HAP-1 (cell line): ENCODE results near the gene RPL10.

Experiments used
- DNase-seq, 2 experiments: peaks; one replicate each; pipeline ENCODE4 v3.0.0-alpha.2; 2016 to 2020; ENCODE audit warnings: low spot score in 2 of 2
- H3K27me3 ChIP-seq: fragments of 250-450 bp; sonication (Bioruptor Pico); 2 replicates; pipeline ENCODE4 v1.5.1; 2020; ENCODE audit warnings: low read depth, mild to moderate bottlenecking, moderate library complexity
- H3K36me3 ChIP-seq: fragments of 250-450 bp; sonication (Bioruptor Pico); replicated peaks from 2 replicates; pipeline ENCODE4 v1.5.1; 2020; ENCODE audit warnings: mild to moderate bottlenecking
- H3K4me1 ChIP-seq: fragments of 250-450 bp; sonication (Bioruptor Pico); 2 replicates; pipeline ENCODE4 v1.5.1; 2020; ENCODE audit warnings: mild to moderate bottlenecking
- H3K4me3 ChIP-seq: fragments of 250-450 bp; sonication (Bioruptor Pico); 2 replicates; pipeline ENCODE4 v1.5.1; 2020; ENCODE audit warnings: mild to moderate bottlenecking, moderate library complexity
- H3K9me3 ChIP-seq: fragments of 250-450 bp; sonication (Bioruptor Pico); 2 replicates; pipeline ENCODE4 v1.5.1; 2020; ENCODE audit warnings: mild to moderate bottlenecking, moderate library complexity
- in situ Hi-C: fragments of 300-500 bp; cut with MboI; formaldehyde crosslinking; loops from 3 replicates; pipeline ENCODE4 v1.14.3; 2020; ENCODE audit warnings: low sequenced_read_pairs, inconsistent platforms, mixed read lengths

RPL10 gene

GRCh38 chrX:154355094-154355775, 42.9 kb upstream of the RPL10 start:
- H3K9me3 ChIP-seq = no peaks in the 10 kb centered on the region
- DNase-seq = no peak
- H3K36me3 ChIP-seq = peaks cover 100% of the 10 kb centered on the region
- in situ Hi-C loops = loop anchor here (25.0 kb wide), 1 partner anchor 182 kb away; the partner anchor contains the start of genes G6PD and IKBKG
- no peak overlapping the region for H3K4me3 ChIP-seq
- H3K4me1 ChIP-seq = no peaks in the 10 kb centered on the region
- no peaks in the 10 kb centered on the region for H3K27me3 ChIP-seq

GRCh38 chrX:154355776-154356140, 42.4 kb upstream of the RPL10 start:
- in situ Hi-C loops = loop anchor here (25.0 kb wide), 1 partner anchor 182 kb away; the partner anchor contains the start of genes G6PD and IKBKG

GRCh38 chrX:154356596-154356995, 41.6 kb upstream of the RPL10 start:
- in situ Hi-C loops = loop anchor here (25.0 kb wide), 1 partner anchor 181 kb away; the partner anchor contains the start of genes G6PD and IKBKG
- no peak overlapping the region for H3K4me3 ChIP-seq
- H3K27me3 ChIP-seq = no peaks in the 10 kb centered on the region
- no peaks in the 10 kb centered on the region for H3K4me1 ChIP-seq
- H3K9me3 ChIP-seq = no peaks in the 10 kb centered on the region
- DNase-seq = no peak
- H3K36me3 ChIP-seq = peaks cover 98% of the 10 kb centered on the region

More at GRCh38 chrX:154355776-154356140, 42.4 kb upstream of the RPL10 start:
- Histone ChIP-seq H3K4me3 (no peak overlapping the region), H3K4me1 (no peaks in the 10 kb centered on the region), H3K9me3 (no peaks in the 10 kb centered on the region), H3K36me3 (peaks cover 100% of the 10 kb centered on the region), H3K27me3 (no peaks in the 10 kb centered on the region)
- no peak for DNase-seq

- H3K4me1 ChIP-seq = no peaks in the 10 kb centered on the region
Observed at GRCh38 chrX:154357205-154357604, 41.0 kb upstream of the RPL10 start.

GRCh38 chrX:154358011-154358410, 40.2 kb upstream of the RPL10 start:
- H3K9me3 ChIP-seq = no peaks in the 10 kb centered on the region
- in situ Hi-C loops = loop anchor here (25.0 kb wide), 1 partner anchor 179 kb away; the partner anchor contains the start of genes G6PD and IKBKG
- H3K27me3 ChIP-seq = no peaks in the 10 kb centered on the region
- H3K36me3 ChIP-seq = peaks cover 98% of the 10 kb centered on the region
- H3K4me1 ChIP-seq = no peaks in the 10 kb centered on the region
- H3K4me3 ChIP-seq = no peak overlapping the region
- no peak for DNase-seq

More at GRCh38 chrX:154357205-154357604, 41.0 kb upstream of the RPL10 start:
- Histone ChIP-seq H3K36me3 (peaks cover 98% of the 10 kb centered on the region), H3K4me3 (no peak overlapping the region), H3K27me3 (no peaks in the 10 kb centered on the region), H3K9me3 (no peaks in the 10 kb centered on the region)
- in situ Hi-C loops = loop anchor here (25.0 kb wide), 1 partner anchor 180 kb away; the partner anchor contains the start of genes G6PD and IKBKG
- DNase-seq = no peak

- H3K4me3 ChIP-seq = no peak overlapping the region
- DNase-seq = no peak
- H3K27me3 ChIP-seq = no peaks in the 10 kb centered on the region
- no peaks in the 10 kb centered on the region for H3K4me1 ChIP-seq
- in situ Hi-C loops = loop anchor here (25.0 kb wide), 1 partner anchor 178 kb away; the partner anchor contains the start of genes G6PD and IKBKG
- peaks cover 98% of the 10 kb centered on the region for H3K36me3 ChIP-seq
- H3K9me3 ChIP-seq = no peaks in the 10 kb centered on the region
Observed at GRCh38 chrX:154358829-154359228, 39.3 kb upstream of the RPL10 start.

- Histone ChIP-seq H3K36me3 (peaks cover 98% of the 10 kb centered on the region), H3K4me3 (no peak overlapping the region), H3K4me1 (no peaks in the 10 kb centered on the region), H3K27me3 (no peaks in the 10 kb centered on the region), H3K9me3 (no peaks in the 10 kb centered on the region)
- in situ Hi-C loops = loop anchor here (25.0 kb wide), 1 partner anchor 178 kb away; the partner anchor contains the start of genes G6PD and IKBKG
- DNase-seq = no peak
Observed at GRCh38 chrX:154359362-154360154, 38.6 kb upstream of the RPL10 start.

GRCh38 chrX:154360155-154360713, 37.9 kb upstream of the RPL10 start:
- DNase-seq = no peak
- H3K36me3 ChIP-seq = peaks cover 98% of the 10 kb centered on the region

GRCh38 chrX:154362085-154362742, 36.0 kb upstream of the RPL10 start:
- no peak for DNase-seq
- Histone ChIP-seq H3K27me3 (no peaks in the 10 kb centered on the region), H3K4me1 (no peaks in the 10 kb centered on the region), H3K4me3 (no peak overlapping the region), H3K36me3 (peaks cover 98% of the 10 kb centered on the region), H3K9me3 (no peaks in the 10 kb centered on the region)
- in situ Hi-C loops = loop anchor here (25.0 kb wide), 1 partner anchor 175 kb away; the partner anchor contains the start of genes G6PD and IKBKG

More at GRCh38 chrX:154360155-154360713, 37.9 kb upstream of the RPL10 start:
- H3K9me3 ChIP-seq = no peaks in the 10 kb centered on the region
- H3K4me3 ChIP-seq = no peak overlapping the region
- H3K27me3 ChIP-seq = no peaks in the 10 kb centered on the region
- no peaks in the 10 kb centered on the region for H3K4me1 ChIP-seq
- in situ Hi-C loops = loop anchor here (25.0 kb wide), 1 partner anchor 177 kb away; the partner anchor contains the start of genes G6PD and IKBKG

- in situ Hi-C loops = loop anchor here (25.0 kb wide), 1 partner anchor 173 kb away; the partner anchor contains the start of genes G6PD and IKBKG
- H3K36me3 ChIP-seq = peaks cover 98% of the 10 kb centered on the region
- no peaks in the 10 kb centered on the region for H3K27me3 ChIP-seq
- H3K4me1 ChIP-seq = peaks cover 7% of the 10 kb centered on the region
- H3K9me3 ChIP-seq = no peaks in the 10 kb centered on the region
- no peak overlapping the region for H3K4me3 ChIP-seq
- DNase-seq = no peak
Observed at GRCh38 chrX:154363706-154364439, 34.3 kb upstream of the RPL10 start.

GRCh38 chrX:154365052-154365600, 33.1 kb upstream of the RPL10 start:
- Histone ChIP-seq H3K4me3 (no peak overlapping the region), H3K4me1 (peaks cover 10% of the 10 kb centered on the region), H3K9me3 (no peaks in the 10 kb centered on the region), H3K27me3 (no peaks in the 10 kb centered on the region), H3K36me3 (peaks cover 92% of the 10 kb centered on the region)
- DNase-seq = no peak
- in situ Hi-C loops = loop anchor here (25.0 kb wide), 1 partner anchor 172 kb away; the partner anchor contains the start of genes G6PD and IKBKG

- Histone ChIP-seq H3K9me3 (no peaks in the 10 kb centered on the region), H3K4me1 (peaks cover 10% of the 10 kb centered on the region), H3K27me3 (no peaks in the 10 kb centered on the region), H3K36me3 (peaks cover 92% of the 10 kb centered on the region), H3K4me3 (no peak overlapping the region)
- DNase-seq = no peak
- in situ Hi-C loops = loop anchor here (25.0 kb wide), 1 partner anchor 171 kb away; the partner anchor contains the start of genes G6PD and IKBKG
Observed at GRCh38 chrX:154365997-154366665, 32.0 kb upstream of the RPL10 start.
